Natural killer cell (primary cell): ENCODE data around the gene STX7. TPM values are rescaled to one million over a fixed set of nuclear protein-coding genes. Genes with fewer than 3 reads are reported as not detected.

Source experiments
- ATAC-seq, 3 donors: fragments of 150-1000 bp in 2 of 3; fragments of 200-7000 bp in 1 of 3; cut with Tn5 transposase; 1 replicate in 1 of 3; 2 replicates in 2 of 3; pipeline ENCODE4 v1.10.0; 2021; ENCODE audit warnings: mild to moderate bottlenecking in 2 of 3, moderate library complexity in 2 of 3
- DNase-seq, 2 donors: peaks; one replicate each; pipeline versions ENCODE4 v3.0.0 to v3.0.0-alpha.2; 2013 to 2021; ENCODE audit warnings: mixed read lengths in 1 of 2
- H3K27ac ChIP-seq: one replicate; pipeline ENCODE4 v1.5.1; 2013; ENCODE audit warnings: mild to moderate bottlenecking, low read length
- H3K27me3 ChIP-seq: one replicate; pipeline ENCODE4 v1.6.1; 2013; ENCODE audit warnings: low read length; ENCODE audit not compliant: control insufficient read depth, insufficient read depth
- H3K36me3 ChIP-seq: one replicate; pipeline ENCODE4 v1.6.1; 2013; ENCODE audit warnings: low read length; ENCODE audit not compliant: control insufficient read depth, insufficient read depth
- H3K4me1 ChIP-seq: one replicate; pipeline ENCODE4 v1.6.1; 2013; ENCODE audit warnings: low read length; ENCODE audit not compliant: control insufficient read depth, insufficient read depth
- H3K4me3 ChIP-seq: one replicate; pipeline ENCODE4 v1.5.1; 2013; ENCODE audit warnings: low read length
- H3K9me3 ChIP-seq: one replicate; pipeline ENCODE4 v1.6.1; 2013; ENCODE audit warnings: low read length; ENCODE audit not compliant: control insufficient read depth, insufficient read depth
- H3K27ac Mint-ChIP-seq, 2 donors: one replicate each; pipeline ENCODE4 v1.8.0; 2022; ENCODE audit warnings: mild to moderate bottlenecking in 2 of 2, mixed read lengths in 2 of 2, moderate library complexity in 1 of 2
- H3K27me3 Mint-ChIP-seq, 2 donors: one replicate each; pipeline ENCODE4 v1.8.0; 2022; ENCODE audit warnings: low read depth in 2 of 2, mixed read lengths in 2 of 2
- H3K36me3 Mint-ChIP-seq: one replicate; pipeline ENCODE4 v1.8.0; 2022; ENCODE audit warnings: mixed read lengths
- H3K4me1 Mint-ChIP-seq, 2 donors: one replicate each; pipeline ENCODE4 v1.8.0; 2022; ENCODE audit warnings: mixed read lengths in 2 of 2
- H3K4me3 Mint-ChIP-seq: one replicate; pipeline ENCODE4 v1.8.0; 2022; ENCODE audit warnings: mild to moderate bottlenecking, moderate library complexity, mixed read lengths
- H3K9me3 Mint-ChIP-seq, 2 donors: one replicate each; pipeline ENCODE4 v1.8.0; 2022; ENCODE audit warnings: mixed read lengths in 2 of 2
- WGBS: methylation state at CpG from one replicate; pipeline ENCODE4 v1.1.7; 2013; ENCODE audit warnings: missing lambda C conversion rate; ENCODE audit not compliant: insufficient coverage; 5-methylcytosine and 5-hydroxymethylcytosine counted together
- intact Hi-C: fragments of 100-400 bp; cut with micrococcal nuclease; formaldehyde crosslinking; loops from one replicate; pipeline ENCODE4 v1.14.2; 2022
- total RNA-seq, 4 donors: library from RNA; stranded (reverse); fragments of 120-200 nt in 1 of 4; gene quantifications; one replicate each; pipeline versions ENCODE4 v1.2.3 to v1.2.4, GENCODE V29; 2013 to 2022
- TF ChIP-seq, protein P1 (sequence below): fragments of 200-600 bp; IDR thresholded peaks from one replicate; pipeline ENCODE4 v1.8.0; 2022; ENCODE audit warnings: antibody characterized with exemption

The STX7 gene
- total RNA-seq, 3 donors from 2014 or later (not counting 1 experiment from before 2014, with no cell fraction given), result 37.3 to 49.9 (median 39.5) TPM

DNA sequence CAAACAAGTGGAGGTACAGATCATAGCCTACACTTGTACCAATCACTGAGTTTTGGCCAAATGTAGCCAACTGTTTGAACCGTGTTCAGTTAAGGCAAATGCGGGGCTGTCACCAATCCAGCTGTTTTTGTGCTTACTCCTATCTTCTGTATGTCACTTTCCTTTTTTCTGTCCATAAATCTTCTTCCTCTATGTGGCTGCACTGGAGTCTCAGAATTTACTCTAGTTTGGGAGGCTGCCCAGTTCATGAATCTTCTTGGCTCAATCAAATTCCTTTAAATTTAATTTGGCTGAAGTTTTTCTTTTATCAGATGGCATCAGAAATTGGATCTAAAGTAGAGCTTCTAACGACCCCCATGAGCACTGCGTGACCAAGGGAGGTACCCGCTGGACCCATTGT is 11.7 kb upstream of the STX7 start:
- H3K27me3 ChIP-seq, result peaks cover 4% of the 10 kb centered on the region
- ATAC-seq, result no peak
- no peak overlapping the region for H3K4me3 ChIP-seq
- TF ChIP-seq, protein P1, sequence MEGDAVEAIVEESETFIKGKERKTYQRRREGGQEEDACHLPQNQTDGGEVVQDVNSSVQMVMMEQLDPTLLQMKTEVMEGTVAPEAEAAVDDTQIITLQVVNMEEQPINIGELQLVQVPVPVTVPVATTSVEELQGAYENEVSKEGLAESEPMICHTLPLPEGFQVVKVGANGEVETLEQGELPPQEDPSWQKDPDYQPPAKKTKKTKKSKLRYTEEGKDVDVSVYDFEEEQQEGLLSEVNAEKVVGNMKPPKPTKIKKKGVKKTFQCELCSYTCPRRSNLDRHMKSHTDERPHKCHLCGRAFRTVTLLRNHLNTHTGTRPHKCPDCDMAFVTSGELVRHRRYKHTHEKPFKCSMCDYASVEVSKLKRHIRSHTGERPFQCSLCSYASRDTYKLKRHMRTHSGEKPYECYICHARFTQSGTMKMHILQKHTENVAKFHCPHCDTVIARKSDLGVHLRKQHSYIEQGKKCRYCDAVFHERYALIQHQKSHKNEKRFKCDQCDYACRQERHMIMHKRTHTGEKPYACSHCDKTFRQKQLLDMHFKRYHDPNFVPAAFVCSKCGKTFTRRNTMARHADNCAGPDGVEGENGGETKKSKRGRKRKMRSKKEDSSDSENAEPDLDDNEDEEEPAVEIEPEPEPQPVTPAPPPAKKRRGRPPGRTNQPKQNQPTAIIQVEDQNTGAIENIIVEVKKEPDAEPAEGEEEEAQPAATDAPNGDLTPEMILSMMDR, result no peak
- no peaks in the 10 kb centered on the region for H3K9me3 Mint-ChIP-seq
- intact Hi-C loops, result no loop called here
- H3K27ac Mint-ChIP-seq, result no peak overlapping the region
- H3K4me3 Mint-ChIP-seq, result no peak overlapping the region
- H3K4me1 ChIP-seq, result no peaks in the 10 kb centered on the region
- no peaks in the 10 kb centered on the region for H3K36me3 ChIP-seq
- H3K36me3 Mint-ChIP-seq, result no peaks in the 10 kb centered on the region
- no peak overlapping the region for H3K27ac ChIP-seq
- peaks cover 34 to 60% of the 10 kb centered on the region in 2 donors for H3K27me3 Mint-ChIP-seq
- H3K9me3 ChIP-seq, result no peaks in the 10 kb centered on the region
- no peak for DNase-seq
- WGBS, result 94% methylated on average over 5 of the region's 5 CpGs
- H3K4me1 Mint-ChIP-seq, result no peaks in the 10 kb centered on the region

- no peak overlapping the region for H3K4me3 ChIP-seq
- H3K27me3 ChIP-seq, result peaks cover 2% of the 10 kb centered on the region
- no CpG with 5 or more reads among the region's 2 CpGs for WGBS
- Mint-ChIP-seq H3K27me3 (peaks cover 27 to 57% of the 10 kb centered on the region in 2 donors), H3K9me3 (no peaks in the 10 kb centered on the region), H3K36me3 (no peaks in the 10 kb centered on the region), H3K4me1 (no peaks in the 10 kb centered on the region), H3K27ac (no peak overlapping the region), H3K4me3 (no peak overlapping the region)
- intact Hi-C loops, result no loop called here
- DNase-seq (no peak), ATAC-seq (no peak)
- no peaks in the 10 kb centered on the region for H3K4me1 ChIP-seq
- H3K27ac ChIP-seq, result no peak overlapping the region
- H3K36me3 ChIP-seq, result no peaks in the 10 kb centered on the region
- TF ChIP-seq, protein P1, result no peak
- no peaks in the 10 kb centered on the region for H3K9me3 ChIP-seq
Measured at GRCh38 chr6:132520953-132521352, 8.0 kb upstream of the STX7 start.

GRCh38 chr6:132515386-132515785 is 2.5 kb upstream of the STX7 start:
- H3K27me3 Mint-ChIP-seq, result peaks cover 8 to 15% of the 10 kb centered on the region in 2 donors
- H3K9me3 Mint-ChIP-seq, result no peaks in the 10 kb centered on the region
- H3K27me3 ChIP-seq, result no peaks in the 10 kb centered on the region
- peak overlapping the region; percentile 35 for H3K4me3 Mint-ChIP-seq
- H3K9me3 ChIP-seq, result no peaks in the 10 kb centered on the region
- no peaks in the 10 kb centered on the region for H3K36me3 ChIP-seq
- peaks cover 5% of the 10 kb centered on the region for H3K4me1 ChIP-seq
- H3K36me3 Mint-ChIP-seq, result no peaks in the 10 kb centered on the region
- WGBS, result 50% methylated on average over 2 of the region's 2 CpGs
- H3K4me1 Mint-ChIP-seq, result peaks cover 30 to 31% of the 10 kb centered on the region in 2 donors
- no peak for ATAC-seq
- TF ChIP-seq, protein P1, result no peak
- no peak overlapping the region for H3K27ac Mint-ChIP-seq
- intact Hi-C loops, result no loop called here
- DNase-seq, result no peak
- no peak overlapping the region for H3K4me3 ChIP-seq
- no peak overlapping the region for H3K27ac ChIP-seq
